Lower leg skin (tissue), 3 donors: Measurements from ENCODE around the gene EFCAB6.

Experiments
- POLR2A ChIP-seq, 2 donors: fragments of 450-650 bp; IDR thresholded peaks; one replicate each; pipeline ENCODE4 v1.6.1; 2016 to 2017; ENCODE audit warnings: antibody characterized with exemption in 2 of 2, mild to moderate bottlenecking in 1 of 2, moderate library complexity in 1 of 2
- TF ChIP-seq, protein P1 (sequence below), 3 donors: fragments of 450-650 bp; IDR thresholded peaks; one replicate each; pipeline ENCODE4 v1.5.1; 2016; ENCODE audit warnings: antibody characterized with exemption in 3 of 3, mild to moderate bottlenecking in 3 of 3, moderate library complexity in 2 of 3

DNA sequence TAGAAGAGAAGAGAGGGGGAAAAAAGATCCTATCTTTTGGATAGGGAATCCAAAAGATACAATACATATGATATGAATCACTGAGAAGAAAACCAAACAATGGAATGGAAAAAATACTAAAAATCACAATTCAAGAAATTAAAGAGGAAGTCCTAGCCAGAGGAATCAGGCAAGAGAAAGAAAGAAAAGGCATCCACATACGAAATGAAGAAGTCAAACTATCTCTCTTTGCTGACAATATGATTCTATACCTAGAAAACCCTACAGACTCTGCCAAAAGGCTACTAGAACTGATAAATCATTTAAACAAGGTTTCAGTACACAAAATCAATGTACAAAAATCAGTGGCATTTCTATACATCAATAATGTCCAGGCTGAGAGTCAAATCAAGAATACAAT lies 91.4 kb downstream of the EFCAB6 start:
- TF ChIP-seq, protein P1, sequence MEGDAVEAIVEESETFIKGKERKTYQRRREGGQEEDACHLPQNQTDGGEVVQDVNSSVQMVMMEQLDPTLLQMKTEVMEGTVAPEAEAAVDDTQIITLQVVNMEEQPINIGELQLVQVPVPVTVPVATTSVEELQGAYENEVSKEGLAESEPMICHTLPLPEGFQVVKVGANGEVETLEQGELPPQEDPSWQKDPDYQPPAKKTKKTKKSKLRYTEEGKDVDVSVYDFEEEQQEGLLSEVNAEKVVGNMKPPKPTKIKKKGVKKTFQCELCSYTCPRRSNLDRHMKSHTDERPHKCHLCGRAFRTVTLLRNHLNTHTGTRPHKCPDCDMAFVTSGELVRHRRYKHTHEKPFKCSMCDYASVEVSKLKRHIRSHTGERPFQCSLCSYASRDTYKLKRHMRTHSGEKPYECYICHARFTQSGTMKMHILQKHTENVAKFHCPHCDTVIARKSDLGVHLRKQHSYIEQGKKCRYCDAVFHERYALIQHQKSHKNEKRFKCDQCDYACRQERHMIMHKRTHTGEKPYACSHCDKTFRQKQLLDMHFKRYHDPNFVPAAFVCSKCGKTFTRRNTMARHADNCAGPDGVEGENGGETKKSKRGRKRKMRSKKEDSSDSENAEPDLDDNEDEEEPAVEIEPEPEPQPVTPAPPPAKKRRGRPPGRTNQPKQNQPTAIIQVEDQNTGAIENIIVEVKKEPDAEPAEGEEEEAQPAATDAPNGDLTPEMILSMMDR (IDR thresholded peaks at IDR 0.05) = no peak
- TF ChIP-seq POLR2A (IDR thresholded peaks at IDR 0.05) = no peak
